HUES48 (cell line): Measurements from ENCODE around the gene KIF3B.
A peak's percentile ranks its signal among the peaks of the same experiment; 100 is the strongest.
"Not testable (repeated sequence)": the region's sequence is repeated elsewhere in the genome, so short reads cannot be mapped to it uniquely, and the experiment has no call there.

Experiments
- H3K27ac ChIP-seq: one replicate; pipeline ENCODE4 v1.7.0; 2013; ENCODE audit warnings: low read depth, low read length, inconsistent platforms
- H3K27me3 ChIP-seq: 2 replicates; pipeline ENCODE4 v1.6.1; 2013; ENCODE audit warnings: mild to moderate bottlenecking, low read length; ENCODE audit not compliant: control insufficient read depth, insufficient read depth
- H3K36me3 ChIP-seq: 2 replicates; pipeline ENCODE4 v1.6.1; 2013; ENCODE audit warnings: low read length; ENCODE audit not compliant: control insufficient read depth, insufficient read depth
- H3K4me1 ChIP-seq: 2 replicates; pipeline ENCODE4 v1.6.1; 2013; ENCODE audit warnings: mild to moderate bottlenecking, low read length; ENCODE audit not compliant: control insufficient read depth, insufficient read depth
- H3K4me3 ChIP-seq: 2 replicates; pipeline ENCODE4 v1.5.1; 2013; ENCODE audit warnings: mild to moderate bottlenecking, low read depth, low read length
- H3K9ac ChIP-seq: 2 replicates; pipeline ENCODE4 v1.6.1; 2013; ENCODE audit warnings: mild to moderate bottlenecking, low read depth, low read length, moderate library complexity
- H3K9me3 ChIP-seq: 2 replicates; pipeline ENCODE4 v1.6.1; 2013; ENCODE audit warnings: low read length; ENCODE audit not compliant: control insufficient read depth, insufficient read depth

The KIF3B gene

GRCh38 chr20:32249030-32249738 is 28.3 kb upstream of the KIF3B start:
- Histone ChIP-seq H3K4me3 (no peak overlapping the region), H3K36me3 (no peaks in the 10 kb centered on the region), H3K9me3 (no peaks in the 10 kb centered on the region), H3K27ac (no peak overlapping the region), H3K4me1 (no peaks in the 10 kb centered on the region), H3K27me3 (no peaks in the 10 kb centered on the region), H3K9ac (no peak overlapping the region)

DNA sequence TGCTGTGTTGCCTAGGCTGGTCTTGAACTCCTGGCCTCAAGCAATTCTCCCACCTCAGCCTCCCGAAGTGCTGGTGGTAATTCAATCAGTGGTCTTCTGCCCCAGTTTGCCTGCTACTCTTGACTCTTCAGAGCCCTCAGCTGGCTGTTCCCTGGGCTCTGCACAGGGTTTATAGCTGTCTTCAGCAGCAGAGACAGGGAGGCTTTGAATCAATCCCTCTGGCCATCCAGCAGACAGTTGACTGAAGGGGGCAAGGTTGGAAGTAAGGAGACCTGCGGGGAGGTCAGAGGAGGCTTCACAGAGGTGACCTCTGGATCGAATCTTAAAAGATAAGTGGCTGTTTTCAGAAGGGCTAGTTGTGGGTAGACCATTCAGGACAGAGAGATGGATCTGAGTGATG is 26.0 kb upstream of the KIF3B start:
- H3K27me3 ChIP-seq, result no peaks in the 10 kb centered on the region
- H3K27ac ChIP-seq, result no peak overlapping the region
- no peak overlapping the region for H3K4me3 ChIP-seq
- no peak overlapping the region for H3K9ac ChIP-seq
- no peaks in the 10 kb centered on the region for H3K36me3 ChIP-seq
- H3K9me3 ChIP-seq, result no peaks in the 10 kb centered on the region
- no peaks in the 10 kb centered on the region for H3K4me1 ChIP-seq

DNA sequence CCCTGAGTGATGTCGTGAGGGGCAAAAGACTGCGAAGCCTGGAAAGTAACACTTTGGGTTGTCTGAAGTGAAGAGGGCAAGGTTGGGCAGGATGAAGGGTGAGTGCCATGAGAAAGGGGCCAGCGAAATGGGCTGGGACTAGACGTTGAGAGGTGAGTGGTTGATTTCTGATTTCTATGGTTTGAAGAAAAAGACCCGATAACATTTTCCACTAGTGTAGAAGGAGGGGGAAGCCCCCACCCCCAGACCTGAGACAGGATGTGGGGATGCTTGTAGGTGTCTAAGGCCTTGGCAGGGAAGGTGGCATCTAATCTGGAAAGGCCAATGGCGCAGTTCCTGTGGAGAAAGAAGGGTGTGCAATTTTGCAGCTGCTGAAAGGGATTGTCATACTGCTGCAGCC is 25.3 kb upstream of the KIF3B start:
- Histone ChIP-seq H3K4me1 (no peaks in the 10 kb centered on the region), H3K27ac (no peak overlapping the region), H3K27me3 (no peaks in the 10 kb centered on the region), H3K36me3 (no peaks in the 10 kb centered on the region), H3K9ac (no peak overlapping the region), H3K9me3 (no peaks in the 10 kb centered on the region), H3K4me3 (no peak overlapping the region)

DNA sequence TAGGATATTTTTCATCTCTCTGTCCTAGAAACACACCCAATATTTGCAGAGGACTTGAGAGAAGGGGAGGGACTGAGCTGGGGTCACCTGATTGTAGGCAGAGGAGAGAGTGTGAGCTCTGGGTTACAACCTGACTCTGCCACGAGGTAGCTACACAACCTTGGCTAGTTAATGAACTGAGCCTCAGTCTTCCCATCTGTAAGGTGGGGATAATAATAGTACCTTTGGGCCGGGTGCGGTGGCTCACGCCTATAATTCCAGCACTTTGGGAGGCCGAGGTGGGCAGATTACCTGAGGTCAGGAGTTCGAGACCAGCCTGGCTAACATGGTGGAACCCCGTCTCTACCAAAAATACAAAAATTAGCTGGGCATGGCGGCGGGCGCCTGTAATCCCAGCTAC is 16.5 kb upstream of the KIF3B start:
- not testable (repeated sequence) for H3K9ac ChIP-seq, H3K27ac ChIP-seq, H3K4me3 ChIP-seq, H3K36me3 ChIP-seq, H3K27me3 ChIP-seq, H3K9me3 ChIP-seq, H3K4me1 ChIP-seq

DNA sequence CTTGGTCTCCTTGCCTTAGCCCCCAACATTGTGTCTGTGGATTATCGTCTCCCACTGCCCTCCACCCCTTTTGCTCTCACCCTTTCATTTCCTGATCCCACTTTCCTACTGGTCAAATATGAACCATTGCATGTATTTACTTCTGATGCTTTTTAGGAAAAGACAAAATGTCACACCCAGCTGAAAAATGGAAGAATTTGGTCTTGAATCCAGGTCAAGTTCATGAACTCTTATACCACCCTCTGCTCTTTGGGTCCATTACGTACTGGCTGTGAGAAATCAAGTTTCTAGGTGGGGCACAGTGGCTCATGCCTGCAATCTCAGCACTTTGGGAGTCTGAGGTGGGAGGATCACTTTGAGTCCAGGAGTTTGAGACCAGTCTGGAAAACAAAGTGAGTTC is 15.8 kb upstream of the KIF3B start:
- Histone ChIP-seq H3K36me3 (no peaks in the 10 kb centered on the region), H3K9me3 (no peaks in the 10 kb centered on the region), H3K4me1 (no peaks in the 10 kb centered on the region), H3K4me3 (no peak overlapping the region), H3K27me3 (no peaks in the 10 kb centered on the region), H3K9ac (no peak overlapping the region), H3K27ac (no peak overlapping the region)

GRCh38 chr20:32263398-32263954 is 14.0 kb upstream of the KIF3B start:
- Histone ChIP-seq H3K4me1 (no peaks in the 10 kb centered on the region), H3K27ac (no peak overlapping the region), H3K4me3 (no peak overlapping the region), H3K9ac (no peak overlapping the region), H3K27me3 (no peaks in the 10 kb centered on the region), H3K36me3 (no peaks in the 10 kb centered on the region), H3K9me3 (no peaks in the 10 kb centered on the region)

DNA sequence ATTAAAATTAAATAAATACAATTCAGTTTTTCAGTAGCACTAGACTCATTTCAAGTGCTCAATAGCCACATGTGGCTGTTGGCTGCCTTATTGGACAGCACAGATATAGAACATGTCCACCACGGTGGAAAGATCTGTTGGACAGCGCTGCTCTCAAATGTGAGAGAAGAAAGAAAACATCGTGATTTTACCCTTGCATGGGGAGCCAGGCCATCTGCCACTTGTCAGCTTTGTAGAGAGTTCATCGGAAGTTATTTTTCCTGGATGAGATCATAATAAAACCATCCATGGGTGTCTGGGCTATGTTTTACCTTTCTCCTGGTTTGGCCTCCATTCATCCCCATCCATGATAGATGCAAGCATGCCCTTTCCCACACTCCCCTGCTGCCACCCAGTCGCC is 5.8 kb upstream of the KIF3B start:
- no peaks in the 10 kb centered on the region for H3K27me3 ChIP-seq
- H3K9me3 ChIP-seq, result no peaks in the 10 kb centered on the region
- no peak overlapping the region for H3K9ac ChIP-seq
- no peak overlapping the region for H3K27ac ChIP-seq
- no peaks in the 10 kb centered on the region for H3K36me3 ChIP-seq
- no peak overlapping the region for H3K4me3 ChIP-seq
- H3K4me1 ChIP-seq, result no peaks in the 10 kb centered on the region

GRCh38 chr20:32274359-32274758 is 3.1 kb upstream of the KIF3B start:
- no peaks in the 10 kb centered on the region for H3K27me3 ChIP-seq
- no peak overlapping the region for H3K9ac ChIP-seq
- H3K4me3 ChIP-seq, result no peak overlapping the region
- H3K36me3 ChIP-seq, result no peaks in the 10 kb centered on the region
- no peak overlapping the region for H3K27ac ChIP-seq
- no peaks in the 10 kb centered on the region; the same call in 1 of the 2 replicates for H3K4me1 ChIP-seq
- H3K9me3 ChIP-seq, result no peaks in the 10 kb centered on the region

GRCh38 chr20:32275163-32275562 is 2.3 kb upstream of the KIF3B start:
- H3K9me3 ChIP-seq, H3K9ac ChIP-seq, H3K4me3 ChIP-seq, H3K36me3 ChIP-seq, H3K27ac ChIP-seq, H3K27me3 ChIP-seq, H3K4me1 ChIP-seq: not testable (repeated sequence)

GRCh38 chr20:32278199-32278643 is 770 bp downstream of the KIF3B start:
- no peaks in the 10 kb centered on the region; the same call in 1 of the 2 replicates for H3K4me1 ChIP-seq
- H3K36me3 ChIP-seq, result no peaks in the 10 kb centered on the region
- no peaks in the 10 kb centered on the region for H3K27me3 ChIP-seq
- H3K9me3 ChIP-seq, result no peaks in the 10 kb centered on the region
- H3K27ac ChIP-seq, result no peak overlapping the region
- H3K4me3 ChIP-seq, result peak overlapping the region; percentile 94
- H3K9ac ChIP-seq, result 0 out of 2 replicates have a peak overlapping the region, but pooled peaks have one; percentile 61

DNA sequence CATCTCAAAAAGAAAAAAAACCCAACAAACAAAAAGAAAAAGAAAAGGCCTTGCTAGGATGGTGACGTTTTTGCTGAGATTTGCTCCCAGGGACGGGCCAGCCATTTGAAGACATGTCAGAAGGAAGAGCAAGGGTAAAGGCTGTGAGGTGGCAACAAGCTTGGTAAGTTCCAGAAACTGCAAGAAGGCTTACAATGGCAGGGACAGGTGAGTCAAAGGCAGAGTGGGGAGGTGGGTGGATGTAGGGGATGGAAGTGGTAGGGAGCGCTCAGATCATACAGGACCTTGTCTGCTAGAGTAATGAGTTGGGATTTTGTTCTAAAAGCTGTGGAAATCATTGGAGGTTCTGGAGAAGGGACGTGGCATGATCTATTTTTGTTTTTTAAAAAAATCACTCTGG is 4.3 kb downstream of the KIF3B start:
- Histone ChIP-seq H3K27ac (no peak overlapping the region), H3K27me3 (no peaks in the 10 kb centered on the region), H3K36me3 (0 out of 2 replicates have a peak, but pooled peaks cover 4% of the 10 kb centered on the region), H3K9me3 (no peaks in the 10 kb centered on the region), H3K4me3 (no peak overlapping the region), H3K4me1 (no peaks in the 10 kb centered on the region; the same call in 1 of the 2 replicates), H3K9ac (no peak overlapping the region)
